GM12878 (cell line): ENCODE results near the gene LCA5. TPM values are rescaled to one million over a fixed set of nuclear protein-coding genes. Genes with fewer than 3 reads are reported as not detected.

Experiments used
- ATAC-seq: fragments of 200-7000 bp; cut with Tn5 transposase; 3 replicates; pipeline ENCODE4 v1.9.1; 2020; ENCODE audit warnings: mild to moderate bottlenecking, moderate library complexity
- BruUV-seq: library from RNA; stranded (reverse); fragments of 400-500 nt; replicated peaks from 2 replicates; lab custom pipeline; 2021; lab: Mats Ljungman, UMichigan
- CTCF ChIA-PET: fragments of 300-600 bp; sonication (Branson Sonifier 250); formaldehyde crosslinking; extraction: SDS; loops from one replicate; lab custom pipeline; 2021; ENCODE audit warnings: inconsistent platforms; lab: Yijun Ruan, JAX
- POLR2A ChIA-PET: fragments of 350-600 bp; formaldehyde crosslinking; extraction: SDS; loops from one replicate; lab custom pipeline; 2021; ENCODE audit warnings: inconsistent platforms; lab: Charles Lee
- RAD21 ChIA-PET: fragments of 300-600 bp; sonication (Branson Sonifier 250); formaldehyde crosslinking; loops from one replicate; lab custom pipeline; 2023; ENCODE audit warnings: antibody characterized with exemption; ENCODE audit not compliant: unreplicated experiment; lab: Charles Lee
- SMC1A ChIA-PET: fragments of 300-600 bp; sonication (Branson Sonifier 250); formaldehyde crosslinking; loops from one replicate; lab custom pipeline; 2023; ENCODE audit not compliant: unreplicated experiment, uncharacterized antibody; lab: Charles Lee
- DNase-seq: peaks from one replicate; pipeline ENCODE4 v3.0.0-alpha.2; 2011; ENCODE audit warnings: low read depth, low spot score
- FAIRE-seq: peaks from 3 replicates; lab custom pipeline; 2011; peaks lifted over from hg19 to GRCh38; lab: Jason Lieb, UNC
- H2AFZ ChIP-seq: 2 replicates; pipeline ENCODE4 v1.6.0; 2011; ENCODE audit warnings: low read depth, low read length, control low read depth; ENCODE audit not compliant: control insufficient read depth
- H3K27ac ChIP-seq: 2 replicates; pipeline ENCODE4 v1.5.1; 2011; ENCODE audit warnings: control low read depth; ENCODE audit not compliant: control insufficient read depth, insufficient read depth
- H3K27me3 ChIP-seq, 2 experiments: replicated peaks in 1 of 2; 2 replicates each; pipeline versions ENCODE4 v1.6.0 to v1.6.1; 2011; ENCODE audit warnings: low read length in 1 of 2; ENCODE audit not compliant: control insufficient read depth in 2 of 2, insufficient read depth in 2 of 2
- H3K36me3 ChIP-seq, 2 experiments: 2 replicates each; pipeline ENCODE4 v1.5.1; 2011; ENCODE audit warnings: low read length in 1 of 2; ENCODE audit not compliant: control insufficient read depth in 2 of 2, insufficient read depth in 2 of 2
- H3K4me1 ChIP-seq: 2 replicates; pipeline ENCODE4 v1.6.1; 2011; ENCODE audit warnings: mild to moderate bottlenecking, low read length, moderate library complexity, mixed read lengths; ENCODE audit not compliant: control insufficient read depth, insufficient read depth
- H3K4me2 ChIP-seq: 2 replicates; pipeline ENCODE4 v1.6.0; 2011; ENCODE audit warnings: control low read depth; ENCODE audit not compliant: control insufficient read depth, insufficient read depth
- H3K4me3 ChIP-seq: fragments of 200-600 bp; sonication (generic); 2 replicates; pipeline ENCODE4 v1.5.1; 2016
- H3K79me2 ChIP-seq: 2 replicates; pipeline ENCODE4 v1.6.0; 2011; ENCODE audit warnings: low read length; ENCODE audit not compliant: control insufficient read depth, insufficient read depth
- H3K9ac ChIP-seq: 2 replicates; pipeline ENCODE4 v1.8.0; 2011; ENCODE audit warnings: low read length, control low read depth, mixed read lengths; ENCODE audit not compliant: control insufficient read depth, insufficient read depth
- H3K9me3 ChIP-seq: replicated peaks from 3 replicates; pipeline ENCODE4 v1.5.1; 2011; ENCODE audit warnings: mild to moderate bottlenecking, low read length; ENCODE audit not compliant: control insufficient read depth, insufficient read depth
- H4K20me1 ChIP-seq: 2 replicates; pipeline ENCODE4 v1.6.0; 2011; ENCODE audit not compliant: control insufficient read depth, insufficient read depth
- BACH1 ChIP-seq: fragments of 450-650 bp; IDR thresholded peaks from 2 replicates; pipeline ENCODE4 v1.6.1; 2017; ENCODE audit warnings: mild to moderate bottlenecking, borderline replicate concordance
- BCL11A ChIP-seq: IDR thresholded peaks from 2 replicates; pipeline ENCODE4 v1.6.1; 2011; ENCODE audit warnings: low read depth, low read length
- BHLHE40 ChIP-seq, 2 experiments: fragments of 450-650 bp in 1 of 2; IDR thresholded peaks; 2 replicates each; pipeline ENCODE4 v1.6.1; 2011 to 2017; ENCODE audit warnings: low read depth in 2 of 2, borderline replicate concordance in 1 of 2, improper control_type of control experiment in 1 of 2, low read length in 1 of 2, mild to moderate bottlenecking in 1 of 2
- BMI1 ChIP-seq: fragments of 450-650 bp; IDR thresholded peaks from 2 replicates; pipeline ENCODE4 v1.6.1; 2016; ENCODE audit warnings: mild to moderate bottlenecking, moderate library complexity, borderline replicate concordance
- CBX3 ChIP-seq: fragments of 200-600 bp; sonication (generic); IDR thresholded peaks from 2 replicates; pipeline ENCODE4 v1.6.1; 2016; ENCODE audit warnings: low read depth, borderline replicate concordance
- CBX5 ChIP-seq: sonication (generic); IDR thresholded peaks from 2 replicates; pipeline ENCODE4 v1.6.1; 2016; ENCODE audit warnings: low read depth, moderate library complexity, mild to moderate bottlenecking, inconsistent platforms
- CREM ChIP-seq: IDR thresholded peaks from 2 replicates; pipeline ENCODE4 v1.6.1; 2014; ENCODE audit warnings: antibody characterized with exemption, low read depth
- NFXL1 ChIP-seq: fragments of 450-650 bp; IDR thresholded peaks from 2 replicates; pipeline ENCODE4 v1.6.1; 2017; ENCODE audit warnings: antibody characterized with exemption, mild to moderate bottlenecking, borderline replicate concordance
- NR2C1 ChIP-seq: fragments of 450-650 bp; IDR thresholded peaks from 2 replicates; pipeline ENCODE4 v1.6.1; 2017; ENCODE audit warnings: antibody characterized with exemption, mild to moderate bottlenecking, moderate library complexity
- POLR2A ChIP-seq: IDR thresholded peaks from 2 replicates; pipeline ENCODE4 v1.6.1; 2011; ENCODE audit warnings: low read depth, mild to moderate bottlenecking, low read length
- RCOR1 ChIP-seq: conservative IDR thresholded peaks from 2 replicates; pipeline ENCODE4 v1.6.1; 2012; ENCODE audit warnings: low read depth, low read length, improper control_type of control experiment
- SMAD5 ChIP-seq: IDR thresholded peaks from 2 replicates; pipeline ENCODE4 v1.6.1; 2016; ENCODE audit warnings: antibody characterized with exemption, low read depth
- ZZZ3 ChIP-seq: IDR thresholded peaks from 2 replicates; pipeline ENCODE4 v1.6.1; 2011; ENCODE audit warnings: low read depth; ENCODE audit not compliant: control insufficient read depth, insufficient read length
- WGBS: methylation state at CpG from one replicate; pipeline ENCODE4 v1.1.6; 2016; ENCODE audit warnings: low lambda C conversion rate; ENCODE audit not compliant: insufficient replicate concordance, insufficient coverage; ENCODE audit errors: missing lambda C conversion rate; 5-methylcytosine and 5-hydroxymethylcytosine counted together
- in situ Hi-C: fragments of 300-500 bp; cut with MboI; formaldehyde crosslinking; loops from 9 replicates; pipeline ENCODE4 v1.14.3; 2018; ENCODE audit warnings: mixed read lengths
- intact Hi-C: fragments of 100-400 bp; cut with micrococcal nuclease; formaldehyde crosslinking; loops from one replicate; pipeline ENCODE4 v1.14.2; 2022; ENCODE audit not compliant: unreplicated experiment
- polyA plus RNA-seq, 11 experiments: library from polyadenylated mRNA; depleted of rRNA in 4 of 11; unstranded in 6 of 11; stranded (reverse) in 5 of 11; fragments of >200 nt; fragmentation: Nextera tagmentation in 4 of 11; fragmentation: Illumina TruSeq in 1 of 11; extraction: Ambion mirVana in 4 of 11; extraction: Trizol in 1 of 11; gene quantifications; 1 replicate in 1 of 11; 2 replicates in 10 of 11; pipeline versions ENCODE4 v1.2.1 to v1.2.3, GENCODE V29; 2011 to 2016; ENCODE audit warnings: inconsistent platforms in 2 of 11, missing spikeins in 2 of 11, low read depth in 1 of 11
- total RNA-seq, 4 experiments: library from RNA; depleted of rRNA in 3 of 4; stranded (reverse); fragments of >200 nt in 3 of 4; fragmentation: Illumina TruSeq in 1 of 4; extraction: Trizol in 1 of 4; gene quantifications; 2 replicates each; pipeline versions ENCODE4 v1.2.1 to v1.2.3, GENCODE V29; 2013 to 2021
- TF ChIP-seq, protein P1 (sequence below): IDR thresholded peaks from 2 replicates; pipeline ENCODE4 v1.6.1; 2012; ENCODE audit warnings: low read length, inconsistent platforms
- TF ChIP-seq, protein P2 (sequence below): fragments of 450-650 bp; IDR thresholded peaks from 2 replicates; pipeline ENCODE4 v1.6.1; 2017; ENCODE audit warnings: mild to moderate bottlenecking, moderate library complexity
- TF ChIP-seq, protein P3 (sequence below): IDR thresholded peaks from 2 replicates; pipeline ENCODE4 v1.6.1; 2011; ENCODE audit warnings: mild to moderate bottlenecking, low read depth, low read length, moderate library complexity; ENCODE audit not compliant: insufficient replicate concordance
- TF ChIP-seq, protein P4 (sequence below): fragments of 150-350 bp; IDR thresholded peaks from 2 replicates; pipeline ENCODE4 v1.6.1; 2014; ENCODE audit warnings: mild to moderate bottlenecking, low read depth, low read length

Gene LCA5
- total and polyA plus RNA-seq, 10 of the 15 experiments (the other 5 are each of a cell fraction or from before 2014, with no cell fraction given): 0.13 to 0.45 (median 0.27) TPM

DNA sequence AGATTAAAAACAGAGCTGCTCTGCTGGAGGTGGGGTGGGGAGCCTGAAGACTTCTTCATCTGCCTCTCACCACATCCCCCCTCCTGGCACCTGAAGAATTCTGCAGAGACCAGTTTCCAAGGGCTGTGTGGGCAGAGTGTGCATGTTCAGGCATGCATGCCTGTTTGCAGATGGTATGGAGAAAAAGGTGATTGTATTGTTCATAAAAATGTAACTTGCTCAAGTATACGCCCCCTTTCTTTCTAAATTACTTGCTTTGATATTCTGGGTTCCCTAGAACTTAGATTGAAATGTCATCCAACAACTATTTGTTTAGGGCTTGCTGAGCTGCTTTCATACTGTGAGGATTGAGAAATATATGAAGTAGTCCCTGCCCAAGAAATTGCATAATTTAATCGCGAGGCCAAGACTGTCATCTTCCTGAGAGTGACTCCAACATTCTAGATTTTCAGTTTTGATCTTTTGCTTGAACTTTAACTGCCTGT is 83.6 kb downstream of the LCA5 start (continued):
- TF ChIP-seq, protein P1, sequence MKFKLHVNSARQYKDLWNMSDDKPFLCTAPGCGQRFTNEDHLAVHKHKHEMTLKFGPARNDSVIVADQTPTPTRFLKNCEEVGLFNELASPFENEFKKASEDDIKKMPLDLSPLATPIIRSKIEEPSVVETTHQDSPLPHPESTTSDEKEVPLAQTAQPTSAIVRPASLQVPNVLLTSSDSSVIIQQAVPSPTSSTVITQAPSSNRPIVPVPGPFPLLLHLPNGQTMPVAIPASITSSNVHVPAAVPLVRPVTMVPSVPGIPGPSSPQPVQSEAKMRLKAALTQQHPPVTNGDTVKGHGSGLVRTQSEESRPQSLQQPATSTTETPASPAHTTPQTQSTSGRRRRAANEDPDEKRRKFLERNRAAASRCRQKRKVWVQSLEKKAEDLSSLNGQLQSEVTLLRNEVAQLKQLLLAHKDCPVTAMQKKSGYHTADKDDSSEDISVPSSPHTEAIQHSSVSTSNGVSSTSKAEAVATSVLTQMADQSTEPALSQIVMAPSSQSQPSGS: no peak
- TF ChIP-seq CBX3: no peak

DNA sequence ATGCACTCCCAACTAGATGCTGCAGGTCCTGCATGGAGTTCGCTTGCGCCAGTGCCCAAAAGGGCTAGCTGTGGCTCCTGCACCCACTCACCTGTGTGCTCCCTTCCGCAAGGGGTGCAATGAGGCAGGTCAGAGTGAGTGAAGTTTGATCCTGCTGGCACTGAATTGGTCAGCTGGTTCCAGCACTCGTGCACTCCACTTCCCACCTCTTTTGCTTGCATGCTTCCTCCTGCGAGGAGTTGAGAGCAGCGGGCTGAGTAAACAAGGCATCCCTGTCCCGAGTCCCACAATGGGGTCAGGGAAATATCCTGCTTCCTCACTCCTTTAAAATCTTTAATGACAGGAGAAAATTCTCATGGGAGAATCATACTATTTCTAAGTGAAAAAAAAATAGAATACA is 86.2 kb downstream of the LCA5 start:
- WGBS: 56% methylated on average over 7 of the region's 7 CpGs
- H3K27me3 ChIP-seq: no peaks in the 10 kb centered on the region
- FAIRE-seq: no peak
- TF ChIP-seq ZZZ3 (no peak), BACH1 (no peak), CREM (no peak), BMI1 (no peak), POLR2A (no peak), RCOR1 (no peak), BHLHE40 (IDR thresholded peaks at IDR 0.05; ENCODE audit: borderline replicate concordance in 1 of 2, low read depth in 2 of 2, low read length in 1 of 2) (no peak), CBX5 (no peak), SMAD5 (no peak), NFXL1 (no peak), NR2C1 (no peak), BCL11A (no peak)
- TF ChIP-seq, protein P2, sequence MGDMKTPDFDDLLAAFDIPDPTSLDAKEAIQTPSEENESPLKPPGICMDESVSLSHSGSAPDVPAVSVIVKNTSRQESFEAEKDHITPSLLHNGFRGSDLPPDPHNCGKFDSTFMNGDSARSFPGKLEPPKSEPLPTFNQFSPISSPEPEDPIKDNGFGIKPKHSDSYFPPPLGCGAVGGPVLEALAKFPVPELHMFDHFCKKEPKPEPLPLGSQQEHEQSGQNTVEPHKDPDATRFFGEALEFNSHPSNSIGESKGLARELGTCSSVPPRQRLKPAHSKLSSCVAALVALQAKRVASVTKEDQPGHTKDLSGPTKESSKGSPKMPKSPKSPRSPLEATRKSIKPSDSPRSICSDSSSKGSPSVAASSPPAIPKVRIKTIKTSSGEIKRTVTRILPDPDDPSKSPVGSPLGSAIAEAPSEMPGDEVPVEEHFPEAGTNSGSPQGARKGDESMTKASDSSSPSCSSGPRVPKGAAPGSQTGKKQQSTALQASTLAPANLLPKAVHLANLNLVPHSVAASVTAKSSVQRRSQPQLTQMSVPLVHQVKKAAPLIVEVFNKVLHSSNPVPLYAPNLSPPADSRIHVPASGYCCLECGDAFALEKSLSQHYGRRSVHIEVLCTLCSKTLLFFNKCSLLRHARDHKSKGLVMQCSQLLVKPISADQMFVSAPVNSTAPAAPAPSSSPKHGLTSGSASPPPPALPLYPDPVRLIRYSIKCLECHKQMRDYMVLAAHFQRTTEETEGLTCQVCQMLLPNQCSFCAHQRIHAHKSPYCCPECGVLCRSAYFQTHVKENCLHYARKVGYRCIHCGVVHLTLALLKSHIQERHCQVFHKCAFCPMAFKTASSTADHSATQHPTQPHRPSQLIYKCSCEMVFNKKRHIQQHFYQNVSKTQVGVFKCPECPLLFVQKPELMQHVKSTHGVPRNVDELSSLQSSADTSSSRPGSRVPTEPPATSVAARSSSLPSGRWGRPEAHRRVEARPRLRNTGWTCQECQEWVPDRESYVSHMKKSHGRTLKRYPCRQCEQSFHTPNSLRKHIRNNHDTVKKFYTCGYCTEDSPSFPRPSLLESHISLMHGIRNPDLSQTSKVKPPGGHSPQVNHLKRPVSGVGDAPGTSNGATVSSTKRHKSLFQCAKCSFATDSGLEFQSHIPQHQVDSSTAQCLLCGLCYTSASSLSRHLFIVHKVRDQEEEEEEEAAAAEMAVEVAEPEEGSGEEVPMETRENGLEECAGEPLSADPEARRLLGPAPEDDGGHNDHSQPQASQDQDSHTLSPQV: no peak
- TF ChIP-seq, protein P3, sequence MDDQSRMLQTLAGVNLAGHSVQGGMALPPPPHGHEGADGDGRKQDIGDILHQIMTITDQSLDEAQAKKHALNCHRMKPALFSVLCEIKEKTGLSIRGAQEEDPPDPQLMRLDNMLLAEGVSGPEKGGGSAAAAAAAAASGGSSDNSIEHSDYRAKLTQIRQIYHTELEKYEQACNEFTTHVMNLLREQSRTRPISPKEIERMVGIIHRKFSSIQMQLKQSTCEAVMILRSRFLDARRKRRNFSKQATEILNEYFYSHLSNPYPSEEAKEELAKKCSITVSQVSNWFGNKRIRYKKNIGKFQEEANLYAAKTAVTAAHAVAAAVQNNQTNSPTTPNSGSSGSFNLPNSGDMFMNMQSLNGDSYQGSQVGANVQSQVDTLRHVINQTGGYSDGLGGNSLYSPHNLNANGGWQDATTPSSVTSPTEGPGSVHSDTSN: no peak
- TF ChIP-seq, protein P4, sequence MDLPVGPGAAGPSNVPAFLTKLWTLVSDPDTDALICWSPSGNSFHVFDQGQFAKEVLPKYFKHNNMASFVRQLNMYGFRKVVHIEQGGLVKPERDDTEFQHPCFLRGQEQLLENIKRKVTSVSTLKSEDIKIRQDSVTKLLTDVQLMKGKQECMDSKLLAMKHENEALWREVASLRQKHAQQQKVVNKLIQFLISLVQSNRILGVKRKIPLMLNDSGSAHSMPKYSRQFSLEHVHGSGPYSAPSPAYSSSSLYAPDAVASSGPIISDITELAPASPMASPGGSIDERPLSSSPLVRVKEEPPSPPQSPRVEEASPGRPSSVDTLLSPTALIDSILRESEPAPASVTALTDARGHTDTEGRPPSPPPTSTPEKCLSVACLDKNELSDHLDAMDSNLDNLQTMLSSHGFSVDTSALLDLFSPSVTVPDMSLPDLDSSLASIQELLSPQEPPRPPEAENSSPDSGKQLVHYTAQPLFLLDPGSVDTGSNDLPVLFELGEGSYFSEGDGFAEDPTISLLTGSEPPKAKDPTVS: no peak

More for the DNA sequence above, 86.2 kb downstream of the LCA5 start:
- Histone ChIP-seq H3K4me2 (no peak overlapping the region), H3K9me3 (no peaks in the 10 kb centered on the region), H3K79me2 (no peaks in the 10 kb centered on the region), H3K9ac (no peak overlapping the region), H3K27ac (no peak overlapping the region), H4K20me1 (no peaks in the 10 kb centered on the region), H3K4me3 (no peak overlapping the region), H3K36me3 (no peaks in the 10 kb centered on the region), H2AFZ (no peak overlapping the region), H3K4me1 (no peaks in the 10 kb centered on the region)
- RAD21 ChIA-PET: no interaction called here
- SMC1A ChIA-PET: interaction anchor here (0.6 to 1.1 kb wide), 2 partner anchors 19 to 128 kb away, joined by 3 read pairs; no protein-coding TSS in a partner anchor
- CTCF ChIA-PET: no interaction called here
- in situ Hi-C loops (no loop called here), intact Hi-C loops (no loop called here)
- POLR2A ChIA-PET: no interaction called here
- ATAC-seq (no peak), DNase-seq (no peak)
- BruUV-seq: no TSS peak
